ENCODE results near the gene LRFN2.

LRFN2 gene

GRCh38 chr6:40586369-40587201 is 579 bp downstream of the LRFN2 start:
- DNase-seq (ENCODE audit: low read depth in 3 of 3, low spot score in 1 of 3): no peak

GRCh38 chr6:40585651-40586269 is 1.4 kb downstream of the LRFN2 start:
- DNase-seq (ENCODE audit: low read depth in 3 of 3, low spot score in 1 of 3): no peak

- no peak for DNase-seq (ENCODE audit: low read depth in 3 of 3, low spot score in 1 of 3)
Observed at GRCh38 chr6:40585223-40585622, 1.9 kb downstream of the LRFN2 start.

- DNase-seq (ENCODE audit: low read depth in 3 of 3, low spot score in 1 of 3): no peak
Observed at GRCh38 chr6:40584741-40585140, 2.4 kb downstream of the LRFN2 start.

GRCh38 chr6:40583709-40584108 is 3.5 kb downstream of the LRFN2 start:
- no peak for DNase-seq (ENCODE audit: low read depth in 3 of 3, low spot score in 1 of 3)

- no peak for DNase-seq (ENCODE audit: low read depth in 3 of 3, low spot score in 1 of 3)
Observed at GRCh38 chr6:40582892-40583291, 4.3 kb downstream of the LRFN2 start.

- DNase-seq (ENCODE audit: low read depth in 3 of 3, low spot score in 1 of 3): no peak
Observed at GRCh38 chr6:40579101-40579500, 8.1 kb downstream of the LRFN2 start.

GRCh38 chr6:40577672-40578071 is 9.5 kb downstream of the LRFN2 start:
- no peak for DNase-seq (ENCODE audit: low read depth in 3 of 3, low spot score in 1 of 3)

GRCh38 chr6:40573221-40573620 is 13.9 kb downstream of the LRFN2 start:
- DNase-seq (ENCODE audit: low read depth in 3 of 3, low spot score in 1 of 3): no peak

GRCh38 chr6:40569162-40569910 is 17.8 kb downstream of the LRFN2 start:
- DNase-seq (ENCODE audit: low read depth in 3 of 3, low spot score in 1 of 3): no peak

- DNase-seq (ENCODE audit: low read depth in 3 of 3, low spot score in 1 of 3): no peak
Observed at GRCh38 chr6:40568062-40568708, 19.0 kb downstream of the LRFN2 start.

GRCh38 chr6:40563111-40563510 is 24.1 kb downstream of the LRFN2 start:
- no peak for DNase-seq (ENCODE audit: low read depth in 3 of 3, low spot score in 1 of 3)

- no peak for DNase-seq (ENCODE audit: low read depth in 3 of 3, low spot score in 1 of 3)
Observed at GRCh38 chr6:40559056-40559455, 28.1 kb downstream of the LRFN2 start.

GRCh38 chr6:40558102-40558501 is 29.1 kb downstream of the LRFN2 start:
- no peak for DNase-seq (ENCODE audit: low read depth in 3 of 3, low spot score in 1 of 3)

GRCh38 chr6:40556881-40557280 is 30.3 kb downstream of the LRFN2 start:
- DNase-seq (ENCODE audit: low read depth in 3 of 3, low spot score in 1 of 3): no peak

- DNase-seq (ENCODE audit: low read depth in 3 of 3, low spot score in 1 of 3): no peak
Observed at GRCh38 chr6:40556023-40556422, 31.1 kb downstream of the LRFN2 start.

GRCh38 chr6:40555092-40555491 is 32.1 kb downstream of the LRFN2 start:
- DNase-seq (ENCODE audit: low read depth in 3 of 3, low spot score in 1 of 3): no peak

- DNase-seq (ENCODE audit: low read depth in 3 of 3, low spot score in 1 of 3): no peak
Observed at GRCh38 chr6:40552941-40553340, 34.2 kb downstream of the LRFN2 start.

GRCh38 chr6:40551966-40552505 is 35.1 kb downstream of the LRFN2 start:
- no peak for DNase-seq (ENCODE audit: low read depth in 3 of 3, low spot score in 1 of 3)

- no peak for DNase-seq (ENCODE audit: low read depth in 3 of 3, low spot score in 1 of 3)
Observed at GRCh38 chr6:40550202-40551101, 36.7 kb downstream of the LRFN2 start.
